ENCODE measurements around the gene ADGRV1. TPM values are rescaled to one million over a fixed set of nuclear protein-coding genes. Genes with fewer than 3 reads are reported as not detected.
A peak's percentile ranks its signal among the peaks of the same experiment; 100 is the strongest.

ADGRV1 gene
- total RNA-seq, 4 donors from 2014 or later, result 129 to 158 (median 145) TPM

DNA sequence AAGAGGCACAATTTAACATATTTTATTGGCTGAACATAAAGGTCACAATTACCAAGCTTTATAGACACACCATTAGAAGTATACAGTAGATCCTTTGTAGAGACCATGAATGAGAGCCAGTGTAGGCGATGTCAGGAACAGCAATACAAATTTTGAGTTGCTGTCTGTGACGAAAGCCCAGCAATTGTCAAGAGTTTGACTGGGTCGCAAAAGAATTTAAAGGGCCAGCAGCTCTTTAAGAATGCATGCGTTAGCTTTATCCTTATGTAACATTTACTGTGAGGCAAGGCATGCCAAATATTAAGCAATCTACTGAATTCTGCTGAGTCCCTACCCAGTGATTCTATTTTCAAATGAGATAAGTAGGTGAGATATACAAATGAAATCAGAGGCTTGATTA lies 587.6 kb downstream of the ADGRV1 start:
- H3K27ac ChIP-seq, result peak overlapping the region; percentile 8 to 82 (median 73)
- H3K27me3 ChIP-seq, result no peaks in the 10 kb centered on the region
- WGBS, 2 donors, result 54 to 66% methylated on average over 4 of the region's 4 CpGs
- no peaks in the 10 kb centered on the region for H3K36me3 ChIP-seq
- intact Hi-C loops (cut with DNase I), result no loop called here
- no peaks in the 10 kb centered on the region for H3K9me3 ChIP-seq
- TF ChIP-seq, protein P1, sequence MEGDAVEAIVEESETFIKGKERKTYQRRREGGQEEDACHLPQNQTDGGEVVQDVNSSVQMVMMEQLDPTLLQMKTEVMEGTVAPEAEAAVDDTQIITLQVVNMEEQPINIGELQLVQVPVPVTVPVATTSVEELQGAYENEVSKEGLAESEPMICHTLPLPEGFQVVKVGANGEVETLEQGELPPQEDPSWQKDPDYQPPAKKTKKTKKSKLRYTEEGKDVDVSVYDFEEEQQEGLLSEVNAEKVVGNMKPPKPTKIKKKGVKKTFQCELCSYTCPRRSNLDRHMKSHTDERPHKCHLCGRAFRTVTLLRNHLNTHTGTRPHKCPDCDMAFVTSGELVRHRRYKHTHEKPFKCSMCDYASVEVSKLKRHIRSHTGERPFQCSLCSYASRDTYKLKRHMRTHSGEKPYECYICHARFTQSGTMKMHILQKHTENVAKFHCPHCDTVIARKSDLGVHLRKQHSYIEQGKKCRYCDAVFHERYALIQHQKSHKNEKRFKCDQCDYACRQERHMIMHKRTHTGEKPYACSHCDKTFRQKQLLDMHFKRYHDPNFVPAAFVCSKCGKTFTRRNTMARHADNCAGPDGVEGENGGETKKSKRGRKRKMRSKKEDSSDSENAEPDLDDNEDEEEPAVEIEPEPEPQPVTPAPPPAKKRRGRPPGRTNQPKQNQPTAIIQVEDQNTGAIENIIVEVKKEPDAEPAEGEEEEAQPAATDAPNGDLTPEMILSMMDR (IDR thresholded peaks at IDR 0.05), result no peak
- TF ChIP-seq POLR2A (IDR thresholded peaks at IDR 0.05), result no peak
- H3K4me3 ChIP-seq (replicated peaks in 1 of 3), result no peak overlapping the region
- no peak for DNase-seq
- peaks cover 41 to 42% of the 10 kb centered on the region in 2 donors for H3K4me1 ChIP-seq

DNA sequence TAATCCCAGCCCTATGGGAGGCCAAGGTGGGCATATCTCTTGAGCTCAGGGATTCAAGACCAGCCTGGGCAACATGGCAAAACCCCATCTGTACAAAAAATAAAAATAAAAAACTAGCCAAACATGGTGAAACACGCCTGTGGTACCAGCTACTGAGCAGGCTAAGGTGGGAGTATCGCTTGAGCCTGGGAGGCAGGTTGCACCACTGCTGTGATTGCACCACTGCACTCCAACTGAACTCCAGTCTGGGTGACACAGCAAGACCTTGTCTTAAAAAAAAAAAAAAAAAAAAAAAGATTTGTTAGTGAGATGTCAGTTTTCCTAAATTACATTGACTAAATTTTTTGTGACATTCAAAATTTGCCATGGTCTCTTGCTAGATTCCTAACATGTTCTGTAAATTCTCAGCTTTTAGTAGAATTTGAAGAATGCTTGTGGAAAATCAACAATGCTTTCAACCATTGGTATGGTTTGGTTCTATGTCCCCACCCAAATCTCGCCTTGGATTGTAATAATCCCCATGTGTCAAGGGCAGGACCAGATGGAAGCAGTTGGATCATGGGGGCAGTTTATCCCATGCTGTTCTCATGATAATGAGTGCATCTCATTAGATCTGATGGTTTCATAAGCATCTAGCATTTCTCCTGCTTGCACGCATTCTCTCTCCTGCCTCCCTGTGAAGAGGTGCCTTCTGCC lies 588.5 kb downstream of the ADGRV1 start:
- intact Hi-C loops (cut with DNase I), result no loop called here
- WGBS, 2 donors, result 96 to 97% methylated on average over 4 of the region's 4 CpGs
- no peaks in the 10 kb centered on the region for H3K36me3 ChIP-seq
- H3K9me3 ChIP-seq, result no peaks in the 10 kb centered on the region
- H3K4me3 ChIP-seq (replicated peaks in 1 of 3), result no peak overlapping the region
- H3K27me3 ChIP-seq, result no peaks in the 10 kb centered on the region
- peaks cover 41 to 43% of the 10 kb centered on the region in 2 donors for H3K4me1 ChIP-seq
- TF ChIP-seq, protein P1 (IDR thresholded peaks at IDR 0.05), result no peak
- TF ChIP-seq POLR2A (IDR thresholded peaks at IDR 0.05), result no peak
- peak in 1 of 2 donors; percentile 26 for DNase-seq
- H3K27ac ChIP-seq, result peak overlapping the region in 1 of 3 donors; percentile 73

DNA sequence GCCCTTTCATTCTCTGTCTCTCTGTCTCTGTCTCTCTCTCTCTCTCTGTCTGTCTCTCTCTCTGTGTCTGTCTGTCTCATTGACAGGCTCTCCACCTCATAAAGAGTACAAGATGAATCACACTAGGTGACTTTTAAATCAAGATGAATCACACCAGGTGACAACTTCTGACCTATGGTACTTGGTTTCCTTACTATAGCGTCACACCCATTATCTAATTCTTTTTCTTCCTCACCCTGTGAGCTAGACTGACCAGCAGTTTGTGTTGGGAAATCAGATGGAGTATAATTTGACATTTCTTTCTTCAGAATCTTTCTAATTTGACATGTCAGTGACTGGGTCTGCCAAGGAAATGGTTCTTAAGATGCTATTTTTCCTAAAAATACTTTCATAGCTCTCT lies 591.6 kb downstream of the ADGRV1 start:
- WGBS, 2 donors, result 91 to 95% methylated on average over 1 of the region's 1 CpG
- Histone ChIP-seq H3K4me3 (replicated peaks in 1 of 3) (no peak overlapping the region), H3K36me3 (no peaks in the 10 kb centered on the region), H3K27ac (peak overlapping the region; percentile 6 to 58 (median 55)), H3K4me1 (peaks cover 32 to 40% of the 10 kb centered on the region in 2 donors), H3K27me3 (no peaks in the 10 kb centered on the region), H3K9me3 (no peaks in the 10 kb centered on the region)
- no peak for DNase-seq
- TF ChIP-seq, protein P1 (IDR thresholded peaks at IDR 0.05), result no peak
- TF ChIP-seq POLR2A (IDR thresholded peaks at IDR 0.05), result no peak
- intact Hi-C loops (cut with DNase I), result no loop called here

DNA sequence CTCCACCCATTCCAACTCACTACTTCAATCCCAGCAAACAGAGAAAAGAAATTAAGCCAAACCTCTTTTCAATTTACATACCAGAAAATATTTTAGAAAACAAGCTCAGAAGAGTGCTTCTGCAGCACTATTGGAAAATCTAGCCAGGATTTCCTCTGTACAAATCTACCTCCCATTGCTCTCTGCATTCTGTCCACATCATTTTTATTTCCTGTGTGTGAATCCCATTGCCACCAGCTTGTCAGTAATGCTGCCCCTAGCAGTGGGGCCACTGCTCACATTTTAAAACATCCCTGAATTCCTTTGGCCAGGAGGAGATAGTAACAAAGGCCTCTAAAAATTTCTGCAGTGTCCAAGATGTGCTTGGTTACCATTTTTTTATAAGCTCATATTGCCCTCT lies 592.0 kb downstream of the ADGRV1 start:
- no peaks in the 10 kb centered on the region for H3K36me3 ChIP-seq
- no peak for DNase-seq
- no peaks in the 10 kb centered on the region for H3K9me3 ChIP-seq
- peaks cover 32 to 38% of the 10 kb centered on the region in 2 donors for H3K4me1 ChIP-seq
- TF ChIP-seq, protein P1 (IDR thresholded peaks at IDR 0.05), result no peak
- no peak for TF ChIP-seq POLR2A (IDR thresholded peaks at IDR 0.05)
- intact Hi-C loops (cut with DNase I), result no loop called here
- H3K27ac ChIP-seq, result peak overlapping the region; percentile 55 to 72 (median 58)
- H3K27me3 ChIP-seq, result no peaks in the 10 kb centered on the region
- H3K4me3 ChIP-seq (replicated peaks in 1 of 3), result no peak overlapping the region

DNA sequence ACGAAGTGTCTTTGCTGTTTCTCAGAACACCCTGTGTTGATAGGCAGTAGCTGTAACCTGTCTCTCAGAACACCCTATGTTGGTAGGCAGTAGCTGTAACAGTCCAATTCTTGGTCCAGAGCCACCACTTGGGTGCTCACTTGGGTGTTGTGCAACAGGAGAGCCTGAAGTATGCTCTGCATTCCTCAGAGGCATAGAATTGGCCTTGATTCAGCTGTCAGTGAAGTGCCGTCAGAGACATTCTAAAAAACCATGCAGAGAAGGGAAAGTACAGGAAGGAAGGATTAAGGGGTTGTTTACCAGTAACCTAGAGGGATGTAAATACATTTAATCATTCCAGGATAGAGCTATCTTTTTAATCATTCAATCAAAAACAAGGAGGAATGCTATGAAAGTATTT lies 593.4 kb downstream of the ADGRV1 start:
- DNase-seq, result peak; percentile 96
- no peak overlapping the region for H3K4me3 ChIP-seq (replicated peaks in 1 of 3)
- H3K9me3 ChIP-seq, result no peaks in the 10 kb centered on the region
- H3K27ac ChIP-seq, result peak overlapping the region; percentile 55 to 72 (median 58)
- intact Hi-C loops (cut with DNase I), result no loop called here
- no peaks in the 10 kb centered on the region for H3K36me3 ChIP-seq
- peaks cover 28 to 32% of the 10 kb centered on the region in 2 donors for H3K4me1 ChIP-seq
- WGBS, 2 donors, result 25 to 32% methylated on average over 2 of the region's 2 CpGs
- no peak for TF ChIP-seq POLR2A (IDR thresholded peaks at IDR 0.05)
- TF ChIP-seq, protein P1 (IDR thresholded peaks at IDR 0.05), result no peak
- H3K27me3 ChIP-seq, result no peaks in the 10 kb centered on the region

Data from thyroid gland (tissue), 4 donors.